Liver (tissue), 2 donors: ENCODE results near the gene TMEM94.
"Not testable (repeated sequence)": the region's sequence is repeated elsewhere in the genome, so short reads cannot be mapped to it uniquely, and the experiment has no call there.

Source experiments
- FOXA2 ChIP-seq: IDR thresholded peaks from 2 replicates; pipeline ENCODE4 v1.6.1; 2016; ENCODE audit warnings: antibody characterized with exemption
- YY1 ChIP-seq: IDR thresholded peaks from 2 replicates; pipeline ENCODE4 v1.6.1; 2016; ENCODE audit warnings: antibody characterized with exemption, mild to moderate bottlenecking
- TF ChIP-seq, protein P1 (sequence below): IDR thresholded peaks from 2 replicates; pipeline ENCODE4 v1.6.1; 2016; ENCODE audit warnings: antibody characterized with exemption
- TF ChIP-seq, protein P2 (sequence below): fragments of 150-350 bp; IDR thresholded peaks from 2 replicates; pipeline ENCODE4 v1.5.1; 2017; ENCODE audit warnings: improper control_type of control experiment, low read depth, low read length; ENCODE audit not compliant: missing input control
- donor health status: healthy.

DNA sequence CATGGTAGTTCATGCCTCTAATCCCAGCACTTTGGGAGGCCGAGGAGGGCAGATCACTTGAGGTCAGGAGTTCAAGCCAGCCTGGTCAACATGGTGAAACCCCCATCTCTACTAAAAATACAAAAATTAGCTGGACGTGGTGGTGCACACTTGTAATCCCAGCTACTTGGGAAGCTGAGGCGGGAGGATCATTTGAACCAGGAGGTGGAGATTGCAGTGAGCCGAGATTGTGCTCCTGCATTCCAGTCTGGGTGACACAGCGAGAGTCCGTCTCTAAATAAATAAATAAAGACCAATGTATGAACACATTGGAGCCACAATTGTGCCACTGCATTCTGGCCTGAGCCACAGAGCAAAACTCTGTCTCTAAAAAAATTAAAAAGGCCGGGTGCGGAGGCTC is 19.0 kb upstream of the TMEM94 start:
- TF ChIP-seq, protein P1, sequence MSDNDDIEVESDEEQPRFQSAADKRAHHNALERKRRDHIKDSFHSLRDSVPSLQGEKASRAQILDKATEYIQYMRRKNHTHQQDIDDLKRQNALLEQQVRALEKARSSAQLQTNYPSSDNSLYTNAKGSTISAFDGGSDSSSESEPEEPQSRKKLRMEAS, result not testable (repeated sequence)
- not testable (repeated sequence) for TF ChIP-seq YY1, FOXA2
- TF ChIP-seq, protein P2, sequence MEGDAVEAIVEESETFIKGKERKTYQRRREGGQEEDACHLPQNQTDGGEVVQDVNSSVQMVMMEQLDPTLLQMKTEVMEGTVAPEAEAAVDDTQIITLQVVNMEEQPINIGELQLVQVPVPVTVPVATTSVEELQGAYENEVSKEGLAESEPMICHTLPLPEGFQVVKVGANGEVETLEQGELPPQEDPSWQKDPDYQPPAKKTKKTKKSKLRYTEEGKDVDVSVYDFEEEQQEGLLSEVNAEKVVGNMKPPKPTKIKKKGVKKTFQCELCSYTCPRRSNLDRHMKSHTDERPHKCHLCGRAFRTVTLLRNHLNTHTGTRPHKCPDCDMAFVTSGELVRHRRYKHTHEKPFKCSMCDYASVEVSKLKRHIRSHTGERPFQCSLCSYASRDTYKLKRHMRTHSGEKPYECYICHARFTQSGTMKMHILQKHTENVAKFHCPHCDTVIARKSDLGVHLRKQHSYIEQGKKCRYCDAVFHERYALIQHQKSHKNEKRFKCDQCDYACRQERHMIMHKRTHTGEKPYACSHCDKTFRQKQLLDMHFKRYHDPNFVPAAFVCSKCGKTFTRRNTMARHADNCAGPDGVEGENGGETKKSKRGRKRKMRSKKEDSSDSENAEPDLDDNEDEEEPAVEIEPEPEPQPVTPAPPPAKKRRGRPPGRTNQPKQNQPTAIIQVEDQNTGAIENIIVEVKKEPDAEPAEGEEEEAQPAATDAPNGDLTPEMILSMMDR, result not testable (repeated sequence)
